SKM-1 treated with dmso at 0.1 percent for 144 hours (cell line): ENCODE results near the gene PRAC2.

Experiments used
- DNase-seq: peaks from one replicate; lab custom pipeline; 2025; ENCODE audit not compliant: unreplicated experiment; lab: John Stamatoyannopoulos, UW

Gene PRAC2

DNA sequence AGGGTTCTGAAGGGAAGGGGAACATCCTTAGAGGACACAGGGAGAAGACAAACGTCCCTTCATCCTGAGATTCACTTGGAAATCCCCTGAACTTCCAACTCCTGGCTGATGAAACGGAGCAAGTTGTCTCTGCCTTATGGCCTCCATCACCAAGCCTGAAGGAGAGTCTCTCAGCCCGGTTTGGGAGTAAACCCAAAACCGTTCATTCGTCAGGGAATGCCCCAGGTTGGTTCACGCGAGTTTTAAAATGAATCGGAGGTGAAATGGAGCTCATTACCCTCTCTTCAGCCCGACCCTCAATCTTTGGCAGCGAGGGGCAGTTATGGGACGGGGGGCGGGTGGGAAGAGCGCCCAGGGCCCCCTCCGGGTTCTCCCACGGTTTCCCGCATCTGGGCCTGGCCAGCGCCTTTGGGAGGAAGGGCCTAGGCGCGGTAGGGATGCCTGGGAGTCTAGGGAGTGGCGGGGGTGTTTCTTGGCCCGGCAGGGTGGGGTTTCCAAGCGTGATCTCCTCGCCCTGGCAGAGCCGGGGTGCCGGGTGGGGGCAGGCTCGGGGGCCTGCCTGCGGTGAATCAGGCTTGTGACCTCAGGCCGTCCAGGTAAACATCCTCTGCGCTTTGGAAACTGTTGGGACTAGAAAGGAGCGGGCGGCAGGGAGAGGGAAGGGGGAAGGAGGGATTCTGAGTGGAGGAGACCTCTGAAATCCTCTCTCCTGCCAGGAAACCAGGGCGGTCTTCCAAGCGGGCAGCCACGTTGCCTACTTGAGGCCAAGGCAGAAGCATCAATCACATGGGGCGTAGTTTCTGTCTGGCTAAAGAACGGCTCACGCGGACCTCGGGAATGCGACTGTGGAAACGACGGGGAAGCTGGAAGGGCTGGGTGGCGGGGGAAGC, 29.7 kb downstream of the PRAC2 start:
- no peak for DNase-seq

DNA sequence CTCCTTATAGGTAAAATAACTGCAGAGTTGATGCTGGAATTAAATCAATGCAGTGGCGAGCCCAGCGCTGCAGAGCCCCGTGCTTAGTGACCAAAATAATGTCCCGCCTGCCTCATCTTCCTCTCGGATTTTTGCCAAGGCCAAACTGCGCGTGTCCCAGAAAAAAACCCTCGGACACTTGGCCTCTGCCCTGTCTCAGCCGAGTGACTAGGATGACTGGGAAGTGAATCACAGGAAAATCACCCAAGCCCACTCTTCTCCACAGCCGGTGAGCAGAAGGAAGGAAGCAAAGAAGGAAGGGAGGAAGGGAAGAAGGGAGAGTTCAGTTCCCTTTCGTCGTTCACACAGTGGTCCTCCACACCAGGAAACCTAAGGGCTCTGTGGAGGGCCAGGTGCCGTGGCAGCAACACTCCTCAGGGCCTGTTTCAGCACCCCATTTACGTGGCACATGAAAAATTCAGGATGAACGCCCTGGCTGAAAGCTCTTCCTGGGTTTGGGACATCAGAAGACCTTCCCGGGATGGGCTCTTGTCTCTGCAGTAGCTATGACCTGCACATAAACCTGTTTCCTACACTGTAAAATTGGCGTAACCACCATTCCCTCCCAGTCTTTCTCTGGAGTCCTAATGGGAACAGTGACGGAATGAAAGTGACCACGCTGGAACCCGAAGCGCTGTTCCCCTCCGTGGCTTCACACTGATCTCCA, 31.0 kb downstream of the PRAC2 start:
- no peak for DNase-seq

DNA sequence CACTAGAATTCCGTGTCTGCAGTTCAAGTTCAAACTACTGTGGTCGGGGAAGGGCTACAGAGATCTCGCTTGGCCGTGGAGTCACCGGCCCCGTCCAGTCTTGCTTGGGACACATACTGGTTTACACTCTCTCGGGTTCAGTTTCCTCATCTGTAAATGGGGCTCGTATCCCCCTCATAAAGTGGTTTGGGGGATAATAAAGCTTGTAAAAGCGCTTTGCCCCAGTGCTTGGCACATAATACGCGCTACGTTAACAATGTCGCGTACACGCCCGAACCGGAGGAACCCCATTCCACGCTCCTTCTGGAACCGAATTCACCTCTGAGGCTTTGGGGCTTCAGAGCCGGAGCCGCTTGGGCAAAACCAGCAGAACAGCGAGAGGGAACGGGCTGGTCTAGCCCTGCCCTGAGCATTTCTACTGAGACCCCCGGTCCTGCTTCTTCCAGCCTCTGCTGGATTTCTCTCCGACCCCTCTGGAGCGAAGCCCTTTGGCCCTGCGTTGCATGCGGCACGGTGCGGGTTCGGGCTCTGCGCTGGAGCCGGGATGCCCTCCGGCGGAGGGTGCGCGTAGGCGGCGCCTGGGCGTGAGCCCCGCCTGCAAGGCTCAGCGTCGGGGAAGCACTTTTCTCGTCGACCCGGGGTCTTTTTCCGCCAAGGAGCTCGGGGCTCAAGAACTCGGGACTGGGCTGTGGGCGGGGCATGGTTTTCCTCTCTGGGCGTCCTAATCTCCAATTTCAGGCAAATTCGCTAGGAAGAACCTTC, 31.7 kb downstream of the PRAC2 start:
- DNase-seq: no peak

DNA sequence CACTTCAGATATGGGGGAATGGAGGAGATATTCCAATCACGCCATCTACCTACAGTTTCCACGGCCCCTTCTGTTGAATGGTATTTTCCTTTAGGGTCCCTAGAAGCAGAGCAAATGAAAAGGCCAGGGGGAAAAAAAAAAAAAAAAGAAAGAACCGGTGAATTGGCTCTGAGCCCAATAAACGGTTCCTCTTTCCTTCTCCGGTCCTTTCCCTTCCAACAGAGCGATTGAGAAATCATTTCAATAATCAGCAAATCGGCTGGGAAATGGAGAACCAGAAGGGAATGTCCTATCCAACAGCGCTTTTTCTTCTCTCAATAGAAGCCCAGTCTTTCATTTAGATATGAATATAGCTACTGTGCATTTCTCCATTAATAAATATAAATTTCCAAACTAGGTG, 32.4 kb downstream of the PRAC2 start:
- peak; percentile 18 for DNase-seq

DNA sequence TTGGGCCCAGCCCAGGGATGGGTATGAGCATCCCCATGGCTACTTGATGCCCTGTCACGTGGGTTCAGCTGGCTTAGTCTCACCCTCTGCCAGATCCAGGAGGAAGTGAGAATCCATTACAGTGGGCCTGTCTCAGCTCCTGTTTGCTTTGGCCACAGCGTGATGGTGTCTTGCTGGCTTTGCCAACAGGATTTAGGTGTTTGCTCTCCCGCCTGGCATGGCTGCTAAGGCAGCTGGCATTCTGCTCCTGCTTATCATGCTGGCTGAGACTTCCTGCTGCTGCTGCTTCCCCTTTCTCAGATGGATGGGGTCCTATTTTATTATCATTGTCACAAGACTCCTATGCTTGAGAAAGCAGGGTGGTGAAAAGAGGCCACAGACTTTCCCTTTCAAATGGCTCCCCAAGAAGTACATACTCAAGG, 33.9 kb downstream of the PRAC2 start:
- no peak for DNase-seq

DNA sequence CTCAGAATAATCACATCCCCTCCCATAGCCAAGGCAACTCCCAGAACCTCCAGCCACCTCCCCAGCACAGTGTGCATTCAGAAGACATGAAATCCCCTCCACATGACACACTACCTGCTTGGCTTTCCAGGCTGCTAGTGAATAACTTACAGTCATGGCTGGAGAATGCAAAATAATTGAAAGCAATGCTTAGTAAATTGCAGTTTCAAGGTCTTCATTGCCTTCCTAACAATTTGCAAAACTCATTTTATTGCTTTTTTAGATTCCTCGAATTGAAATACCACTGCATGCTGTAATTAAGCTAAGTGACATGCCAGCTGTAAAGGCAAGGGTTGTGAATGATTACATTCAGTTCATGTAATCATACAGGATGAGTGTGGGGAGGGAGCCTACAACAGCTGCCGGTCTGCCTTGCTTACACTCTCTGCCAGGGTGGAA, 34.6 kb downstream of the PRAC2 start:
- DNase-seq: no peak

DNA sequence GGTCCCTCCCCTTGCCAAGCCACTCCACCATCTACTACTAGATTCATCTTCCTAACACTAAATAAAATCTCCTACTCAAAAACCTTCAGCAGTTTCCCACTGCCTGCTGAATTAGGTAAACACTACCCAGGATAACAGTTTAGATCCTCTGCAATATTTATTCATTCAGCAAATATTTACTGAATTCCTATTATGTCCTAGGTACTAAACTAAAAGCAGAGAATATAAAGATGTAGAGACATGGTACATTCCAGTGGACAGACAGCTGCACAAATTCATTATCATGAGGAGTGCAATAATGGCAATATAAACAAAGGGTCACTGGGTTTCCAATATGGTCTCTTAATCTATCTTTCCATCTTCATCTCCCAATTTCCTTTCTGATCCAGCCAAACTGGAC, 36.3 kb downstream of the PRAC2 start:
- DNase-seq: no peak

DNA sequence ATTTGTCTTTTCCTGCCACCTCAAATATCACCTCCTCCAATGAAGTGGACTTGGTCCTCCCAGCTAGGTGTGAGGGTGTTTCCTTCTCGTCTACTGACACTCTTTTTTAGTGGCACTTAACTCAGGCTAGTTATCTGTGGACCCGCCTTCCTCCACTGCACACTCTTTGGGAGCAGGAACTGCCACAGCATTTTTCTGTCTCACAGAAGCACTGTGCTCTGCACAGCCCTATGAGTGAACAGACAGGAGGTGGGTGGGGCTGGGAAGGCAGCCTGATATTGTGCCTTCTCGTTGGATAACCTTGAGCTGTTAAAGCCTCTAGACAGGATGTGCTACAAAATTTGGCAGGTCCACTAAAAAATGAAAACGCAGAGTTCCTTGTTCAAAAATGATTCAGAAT, 37.4 kb downstream of the PRAC2 start:
- DNase-seq: no peak

DNA sequence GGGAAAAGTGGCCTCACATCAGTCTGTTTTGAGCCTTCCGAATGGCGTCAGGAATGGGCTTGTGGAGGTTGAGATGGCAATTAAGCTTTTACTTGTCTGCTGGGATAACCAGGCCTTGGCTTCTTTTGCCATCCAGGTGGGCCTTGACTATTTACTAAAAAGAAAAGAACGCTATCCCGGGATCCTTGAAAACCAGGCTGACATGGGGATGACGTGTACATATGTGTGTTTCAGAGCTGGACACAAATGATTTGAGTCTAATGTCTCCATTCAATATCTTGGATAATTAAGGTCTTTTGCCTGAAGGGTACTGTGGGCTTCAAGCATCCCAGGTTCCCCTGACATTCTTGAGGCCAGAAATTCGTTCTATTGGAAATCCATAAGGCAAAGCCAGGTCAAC, 38.1 kb downstream of the PRAC2 start:
- no peak for DNase-seq

DNA sequence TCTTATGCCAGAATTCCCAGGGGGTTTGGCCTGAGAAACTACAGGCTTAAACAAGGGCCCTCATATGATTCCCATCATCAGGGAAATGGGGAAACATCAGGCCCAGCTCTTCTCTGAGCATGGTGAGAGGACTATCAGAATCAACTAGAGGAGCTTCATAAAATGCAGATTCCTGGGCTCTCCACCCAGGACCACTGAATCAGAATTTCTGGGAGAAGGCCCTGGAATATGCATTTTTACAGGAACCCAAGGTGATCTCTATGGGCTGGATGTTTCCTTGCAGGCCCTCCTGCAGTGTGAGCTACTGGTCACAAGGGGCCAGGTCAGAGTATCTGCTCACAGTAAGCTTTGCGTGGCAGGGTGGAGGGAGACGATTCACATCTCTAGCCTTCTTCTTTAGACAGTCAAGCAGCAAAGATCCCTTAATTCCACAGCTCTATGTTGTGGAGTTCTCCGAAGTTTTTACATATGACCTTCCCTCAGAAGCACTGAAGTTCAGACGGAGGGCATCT, 44.3 kb downstream of the PRAC2 start:
- no peak for DNase-seq

DNA sequence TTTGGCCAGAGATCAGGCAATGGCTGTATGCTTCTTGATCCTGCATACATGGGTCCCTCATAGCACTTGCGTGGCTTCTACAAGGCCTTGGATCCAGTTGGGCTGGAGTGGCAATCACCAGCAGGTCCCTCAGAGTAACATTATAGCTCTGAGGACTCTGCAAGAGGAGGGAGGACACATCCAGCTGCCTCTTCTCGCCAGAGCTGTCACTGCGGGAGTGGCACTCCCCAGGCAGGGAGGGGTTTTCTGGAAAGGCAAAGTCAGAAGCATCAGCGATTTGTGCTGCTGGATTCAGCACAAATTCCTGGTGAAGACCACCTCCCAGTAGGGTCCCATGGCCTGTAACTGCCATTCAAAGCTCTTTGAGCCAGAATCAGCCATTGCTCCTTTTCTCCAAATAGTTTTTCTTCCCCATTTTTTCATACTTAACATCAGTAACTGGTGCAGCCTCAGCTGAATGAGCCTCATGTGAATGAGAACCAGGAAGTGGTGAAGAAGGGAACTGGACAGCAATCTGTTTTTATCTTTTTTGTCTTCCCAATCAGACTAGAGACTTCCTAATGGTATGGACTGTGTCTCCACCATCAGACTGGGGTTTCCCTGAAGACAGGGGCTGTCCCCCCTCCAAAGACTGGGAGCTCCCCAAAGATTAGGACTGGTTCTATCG, 46.2 kb downstream of the PRAC2 start:
- peak; percentile 33 for DNase-seq

DNA sequence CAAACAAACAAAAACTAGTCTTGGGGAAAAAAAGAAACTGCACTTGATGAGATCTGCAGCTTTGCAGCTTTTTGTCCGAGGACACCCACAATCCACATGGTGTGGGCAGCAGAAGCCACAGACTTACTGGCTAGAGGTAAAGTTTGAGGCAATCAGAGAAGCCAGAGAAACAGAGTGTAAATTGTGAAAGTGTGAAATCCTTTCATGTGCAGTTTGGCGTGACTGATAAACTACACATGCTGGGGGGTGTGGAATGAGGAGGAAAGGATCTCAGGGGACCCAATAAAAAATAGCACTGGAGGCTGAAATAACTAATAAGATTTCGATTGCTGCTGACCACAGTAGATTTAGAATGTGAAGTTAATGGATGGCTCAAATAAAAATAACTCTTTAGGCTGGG, 48.0 kb downstream of the PRAC2 start:
- DNase-seq: no peak

DNA sequence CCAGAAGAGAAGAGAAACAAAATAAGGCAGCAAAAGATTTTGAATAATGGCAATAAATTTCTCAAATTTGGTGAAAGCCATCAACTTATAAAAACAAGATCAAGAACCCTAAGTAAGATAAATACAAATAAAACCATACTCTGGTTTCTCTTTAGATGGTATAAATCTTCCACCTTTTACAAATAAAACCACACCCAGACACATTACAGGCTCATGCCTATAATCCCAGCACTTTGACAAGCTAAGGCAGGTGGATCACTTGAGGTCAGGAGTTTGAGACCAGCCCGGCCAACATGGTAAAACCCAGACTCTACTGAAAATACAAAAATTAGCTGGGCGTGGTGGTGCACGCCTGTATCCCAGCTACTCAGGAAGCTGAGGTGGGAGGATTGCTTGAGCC, 50.3 kb downstream of the PRAC2 start:
- DNase-seq: no peak
